Sigmoid colon (tissue), 4 donors: ENCODE measurements around the gene SPATA6.

Experiments
- EP300 ChIP-seq, 4 donors: sonication (generic); formaldehyde crosslinking; IDR thresholded peaks; one replicate each; pipeline ENCODE4 v1.6.1; 2017; ENCODE audit warnings: antibody characterized with exemption in 4 of 4
- POLR2A ChIP-seq, 2 donors: fragments of 450-650 bp; IDR thresholded peaks; one replicate each; pipeline ENCODE4 v1.6.1; 2016; ENCODE audit warnings: antibody characterized with exemption in 2 of 2, mild to moderate bottlenecking in 2 of 2, moderate library complexity in 2 of 2
- POLR2AphosphoS5 ChIP-seq, 4 donors: sonication (generic); formaldehyde crosslinking; IDR thresholded peaks; one replicate each; pipeline ENCODE4 v1.6.1; 2017; ENCODE audit warnings: antibody characterized with exemption in 4 of 4
- TF ChIP-seq, protein P1 (sequence below), 4 experiments: fragments of 450-650 bp in 3 of 4; fragments of 200-600 bp in 1 of 4; IDR thresholded peaks; one replicate each; pipeline ENCODE4 v1.5.1; 2016 to 2019; ENCODE audit warnings: antibody characterized with exemption in 4 of 4, mild to moderate bottlenecking in 3 of 4, moderate library complexity in 2 of 4

DNA sequence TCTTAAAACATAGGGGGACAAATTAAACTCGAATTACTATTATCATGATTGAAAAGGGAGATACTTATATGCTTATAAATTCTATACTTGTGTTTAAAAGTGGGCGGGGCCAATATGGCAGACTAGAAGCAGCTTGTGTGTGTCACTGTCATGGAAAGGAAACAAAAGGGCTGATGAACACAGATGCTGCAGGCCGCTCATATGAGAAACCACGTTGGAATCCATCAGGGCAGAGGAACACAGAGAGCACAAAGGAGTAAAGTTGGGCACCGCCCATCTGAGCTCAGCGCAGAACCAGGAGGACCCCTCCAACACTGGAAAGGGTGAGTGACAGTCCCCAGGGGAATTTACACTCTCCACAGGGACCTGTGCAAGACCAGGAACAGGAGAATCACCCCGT lies 142.5 kb downstream of the SPATA6 start:
- TF ChIP-seq, protein P1, sequence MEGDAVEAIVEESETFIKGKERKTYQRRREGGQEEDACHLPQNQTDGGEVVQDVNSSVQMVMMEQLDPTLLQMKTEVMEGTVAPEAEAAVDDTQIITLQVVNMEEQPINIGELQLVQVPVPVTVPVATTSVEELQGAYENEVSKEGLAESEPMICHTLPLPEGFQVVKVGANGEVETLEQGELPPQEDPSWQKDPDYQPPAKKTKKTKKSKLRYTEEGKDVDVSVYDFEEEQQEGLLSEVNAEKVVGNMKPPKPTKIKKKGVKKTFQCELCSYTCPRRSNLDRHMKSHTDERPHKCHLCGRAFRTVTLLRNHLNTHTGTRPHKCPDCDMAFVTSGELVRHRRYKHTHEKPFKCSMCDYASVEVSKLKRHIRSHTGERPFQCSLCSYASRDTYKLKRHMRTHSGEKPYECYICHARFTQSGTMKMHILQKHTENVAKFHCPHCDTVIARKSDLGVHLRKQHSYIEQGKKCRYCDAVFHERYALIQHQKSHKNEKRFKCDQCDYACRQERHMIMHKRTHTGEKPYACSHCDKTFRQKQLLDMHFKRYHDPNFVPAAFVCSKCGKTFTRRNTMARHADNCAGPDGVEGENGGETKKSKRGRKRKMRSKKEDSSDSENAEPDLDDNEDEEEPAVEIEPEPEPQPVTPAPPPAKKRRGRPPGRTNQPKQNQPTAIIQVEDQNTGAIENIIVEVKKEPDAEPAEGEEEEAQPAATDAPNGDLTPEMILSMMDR (IDR thresholded peaks at IDR 0.05) = no peak
- TF ChIP-seq POLR2A (IDR thresholded peaks at IDR 0.05) = no peak
- TF ChIP-seq POLR2AphosphoS5 (IDR thresholded peaks at IDR 0.05) = no peak
- TF ChIP-seq EP300 (IDR thresholded peaks at IDR 0.05) = no peak
